HCEC 1CT (cell line): ENCODE data around the gene RGS19.
A peak's percentile ranks its signal among the peaks of the same experiment; 100 is the strongest.

Experiments used
- DNase-seq: peaks from one replicate; pipeline ENCODE4 v3.0.0-alpha.2; 2017

RGS19 gene

DNA sequence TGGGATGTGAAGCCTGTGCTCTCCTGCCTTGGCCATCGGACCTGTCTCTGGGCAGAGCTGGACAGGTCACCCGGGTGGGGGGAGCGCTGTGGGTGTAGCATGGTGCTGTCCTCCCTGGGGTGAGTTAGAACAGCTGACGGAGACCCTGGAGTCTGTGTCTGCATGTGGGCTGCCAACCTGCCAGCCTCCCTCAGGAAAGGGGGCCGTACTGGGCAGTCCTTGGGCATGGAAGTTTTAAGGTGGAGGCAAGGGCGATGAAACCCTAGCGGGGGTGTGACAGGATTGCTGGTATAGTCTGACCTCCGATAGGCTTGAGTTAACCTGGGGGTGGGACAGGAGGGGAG, 32.3 kb downstream of the RGS19 start:
- no peak for DNase-seq

DNA sequence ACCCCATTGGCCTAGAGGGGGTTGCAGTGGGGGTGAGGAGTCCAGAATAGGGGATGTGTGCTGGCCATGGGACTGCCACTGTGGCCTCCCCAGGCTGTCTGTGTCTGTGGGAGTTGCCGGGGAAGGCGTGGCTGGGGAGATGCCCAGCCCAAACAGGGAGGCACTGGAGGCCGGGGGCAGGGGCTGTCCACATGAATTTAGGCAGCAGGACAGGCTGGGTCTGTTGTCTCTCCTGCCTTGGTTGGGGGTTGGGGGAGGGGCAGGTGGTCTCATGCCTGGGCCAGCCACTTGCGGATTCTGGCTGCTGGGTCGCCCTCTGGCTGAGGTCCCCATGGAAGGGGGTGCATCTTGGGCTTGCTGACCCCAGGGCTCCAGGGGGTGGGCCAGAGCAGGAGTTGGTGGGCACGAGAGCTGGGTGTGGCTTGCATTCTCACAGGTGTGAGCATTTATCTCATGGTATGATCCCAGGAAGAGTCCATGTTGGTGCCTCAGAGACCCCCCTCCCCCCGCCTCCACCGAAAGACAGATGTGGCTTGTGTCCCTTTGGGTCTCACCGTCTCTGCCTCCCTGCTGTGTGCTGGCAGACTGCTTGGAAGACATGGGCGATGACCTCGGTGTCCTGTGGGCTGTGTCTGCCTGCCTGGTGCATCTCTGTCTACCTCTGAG, 33.8 kb downstream of the RGS19 start:
- no peak for DNase-seq

DNA sequence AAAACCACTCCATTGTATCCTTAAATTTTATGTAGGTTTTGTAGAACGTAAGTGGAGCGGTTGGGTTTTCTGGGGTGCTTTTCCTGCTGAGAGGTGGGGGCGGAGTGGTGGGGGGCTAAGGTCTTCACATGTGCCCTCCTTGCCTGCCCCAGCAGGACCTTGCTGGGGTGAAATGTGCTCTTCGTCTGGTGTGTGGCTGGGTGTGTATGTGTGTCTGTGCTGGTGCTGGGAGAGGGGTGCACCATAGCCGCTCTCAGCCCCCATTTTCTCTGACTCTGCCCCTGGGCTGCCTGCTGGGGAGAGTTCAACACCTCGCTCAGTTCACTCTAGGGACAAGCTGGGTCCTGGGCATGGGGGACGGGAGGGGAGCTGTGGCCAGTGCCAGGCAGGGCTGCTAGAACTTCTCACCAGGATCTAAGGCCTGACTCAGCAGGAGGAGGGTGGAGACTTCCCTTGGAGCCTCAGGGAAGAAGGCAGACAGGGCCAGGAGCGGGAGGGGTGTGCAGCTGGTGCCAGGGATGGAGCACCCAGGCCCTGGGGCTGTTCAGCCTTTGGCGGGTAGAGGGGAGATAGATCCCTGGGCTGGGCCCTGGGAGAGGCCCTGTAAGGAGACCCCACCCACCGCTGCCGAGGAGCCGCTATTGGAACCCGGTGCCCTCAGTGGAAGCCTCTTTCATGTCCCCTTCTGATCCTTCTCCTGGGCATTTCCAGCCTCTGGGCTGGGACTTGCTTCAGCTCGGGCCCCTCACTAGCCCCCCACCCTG, 34.7 kb downstream of the RGS19 start:
- DNase-seq, result peak; percentile 15

DNA sequence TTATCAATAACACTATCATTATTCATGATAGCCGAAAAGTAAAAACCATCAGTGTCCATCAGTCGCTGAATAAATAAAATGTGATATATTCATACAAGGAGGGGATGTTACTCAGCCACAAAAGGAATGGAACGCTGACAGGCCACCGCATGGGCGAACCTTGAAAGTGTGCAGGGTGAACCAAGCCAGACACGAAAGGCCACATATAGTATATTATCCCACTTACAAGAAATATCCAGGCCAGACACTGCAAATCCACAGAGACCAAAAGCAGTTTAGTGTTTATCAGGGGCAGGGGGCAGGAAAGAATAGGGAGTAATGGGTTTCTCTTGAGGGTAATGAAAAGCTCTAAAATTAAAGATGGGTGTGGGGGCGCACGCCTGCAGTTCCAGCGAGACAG, 35.5 kb downstream of the RGS19 start:
- no peak for DNase-seq

DNA sequence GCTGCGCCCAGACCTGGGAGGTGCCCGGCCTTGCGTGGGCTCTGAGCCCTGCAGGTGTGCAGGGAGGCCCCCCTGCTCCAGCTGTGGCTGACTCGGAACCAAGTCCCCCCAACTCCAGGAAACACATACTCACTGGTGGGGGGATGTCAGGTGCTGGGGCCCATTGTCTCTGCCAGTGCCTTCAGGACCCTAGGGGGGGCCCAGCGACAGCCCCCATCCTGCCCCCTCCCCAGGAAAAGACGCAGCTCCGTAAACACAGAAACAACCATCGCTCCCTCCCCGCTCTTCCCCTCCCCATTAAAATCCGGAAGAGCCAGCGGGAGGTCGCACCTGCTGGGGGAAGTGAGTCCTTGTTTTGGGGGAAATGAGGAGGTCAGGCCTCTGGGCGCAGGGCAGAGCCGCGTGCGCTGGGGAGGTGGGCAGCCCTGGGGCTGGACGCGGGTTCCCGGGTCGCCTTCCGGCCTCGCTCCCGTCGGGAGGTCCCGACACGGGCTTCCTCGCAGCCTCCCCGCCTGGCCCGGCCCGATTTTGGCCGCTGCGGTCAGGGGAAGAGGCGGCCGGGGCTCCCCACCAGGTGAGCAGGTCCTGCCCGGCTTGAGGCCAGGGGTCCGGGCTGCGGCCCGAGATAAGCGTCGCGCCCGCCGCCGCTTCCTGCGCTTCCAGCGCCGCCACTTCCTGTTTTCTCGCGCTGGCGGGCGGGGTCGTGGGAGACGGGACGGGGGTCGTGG, 37.1 kb downstream of the RGS19 start:
- DNase-seq, result no peak

DNA sequence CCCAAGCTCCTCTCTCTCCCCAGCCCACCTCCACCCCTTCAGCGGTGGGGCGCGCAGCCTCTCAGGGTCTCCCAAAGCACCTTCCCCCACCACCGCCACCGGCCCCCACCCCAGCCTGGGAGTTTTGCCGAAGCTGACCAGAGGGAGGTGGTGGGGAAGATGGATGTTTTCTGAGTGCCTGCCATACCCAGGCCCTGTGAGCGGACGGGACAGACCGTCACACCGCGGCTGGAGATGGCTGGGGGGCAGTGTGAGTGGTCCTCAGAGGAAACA, 37.6 kb downstream of the RGS19 start:
- no peak for DNase-seq

DNA sequence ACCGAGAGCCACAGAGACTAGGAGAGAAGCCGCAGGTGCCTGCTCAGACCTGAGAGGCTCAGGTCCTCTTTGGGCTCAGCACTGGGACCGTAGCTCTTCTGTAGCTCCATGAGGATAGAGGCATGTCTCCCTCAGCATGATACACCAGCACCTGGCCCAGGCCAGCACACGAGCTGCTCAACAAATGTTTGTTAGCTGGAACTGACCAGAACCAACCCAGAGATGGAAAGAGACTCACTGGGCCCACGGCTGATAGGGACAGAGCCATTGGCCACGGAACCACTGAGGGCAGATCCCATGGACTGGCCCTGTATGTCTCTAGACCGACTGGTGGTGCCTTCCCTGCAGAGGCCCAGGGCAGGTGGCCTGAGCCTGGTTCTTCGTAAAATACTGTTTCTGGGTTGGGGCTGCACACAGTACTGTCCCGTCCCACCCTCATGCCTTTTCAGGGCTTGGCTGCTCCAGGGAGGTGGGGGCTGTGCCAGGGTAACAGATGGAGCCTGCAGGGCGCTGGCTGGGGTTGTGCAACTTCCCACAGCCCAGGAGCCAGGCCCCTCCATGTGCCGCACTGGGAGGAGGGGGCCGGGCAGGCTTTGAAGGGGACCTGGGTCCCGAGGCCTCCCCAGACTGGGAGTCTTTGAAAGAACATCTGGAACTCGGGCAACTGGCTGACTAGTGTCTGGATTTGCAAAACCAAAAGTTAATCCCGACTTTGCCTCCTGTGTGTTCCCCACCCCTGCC, 38.1 kb downstream of the RGS19 start:
- no peak for DNase-seq

DNA sequence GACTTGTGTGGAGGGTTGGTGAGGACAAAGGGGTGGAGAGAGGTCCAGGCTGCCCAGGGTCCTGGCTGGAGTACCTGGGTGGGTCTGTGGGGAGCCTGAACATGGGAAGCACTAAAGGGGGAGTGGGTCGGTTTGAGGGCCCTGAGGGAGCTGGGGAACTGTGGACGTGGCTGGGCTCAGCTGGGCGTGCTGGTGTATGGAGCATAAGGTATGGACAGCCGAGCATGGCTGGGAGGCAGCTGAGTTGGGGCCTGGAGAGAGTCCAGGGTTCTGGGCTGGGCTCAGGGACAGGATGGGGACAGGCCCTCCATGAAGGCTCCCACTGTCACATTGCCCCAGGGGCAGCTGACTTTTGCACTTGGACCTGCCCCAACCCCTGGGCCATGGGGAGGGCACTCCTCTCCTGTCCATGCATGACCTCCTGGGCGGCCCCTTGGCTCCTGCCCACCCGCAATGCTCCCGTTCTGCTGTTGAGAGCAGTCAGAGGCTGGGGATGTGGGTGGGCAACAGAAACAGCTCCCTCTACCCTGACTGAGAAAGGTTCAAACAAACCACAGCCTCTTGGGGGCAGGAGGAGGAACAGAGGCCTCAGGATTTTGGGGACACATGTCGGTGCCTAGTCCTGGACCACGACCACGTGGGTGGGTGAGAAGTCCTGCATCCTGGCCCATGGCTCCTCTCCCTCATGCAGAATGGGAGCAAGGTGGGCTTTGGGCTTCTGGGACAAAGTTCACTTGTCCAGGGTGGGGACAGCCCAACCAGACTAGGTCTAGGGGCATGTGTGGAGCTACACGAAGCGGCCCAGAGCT, 38.9 kb downstream of the RGS19 start:
- no peak for DNase-seq

DNA sequence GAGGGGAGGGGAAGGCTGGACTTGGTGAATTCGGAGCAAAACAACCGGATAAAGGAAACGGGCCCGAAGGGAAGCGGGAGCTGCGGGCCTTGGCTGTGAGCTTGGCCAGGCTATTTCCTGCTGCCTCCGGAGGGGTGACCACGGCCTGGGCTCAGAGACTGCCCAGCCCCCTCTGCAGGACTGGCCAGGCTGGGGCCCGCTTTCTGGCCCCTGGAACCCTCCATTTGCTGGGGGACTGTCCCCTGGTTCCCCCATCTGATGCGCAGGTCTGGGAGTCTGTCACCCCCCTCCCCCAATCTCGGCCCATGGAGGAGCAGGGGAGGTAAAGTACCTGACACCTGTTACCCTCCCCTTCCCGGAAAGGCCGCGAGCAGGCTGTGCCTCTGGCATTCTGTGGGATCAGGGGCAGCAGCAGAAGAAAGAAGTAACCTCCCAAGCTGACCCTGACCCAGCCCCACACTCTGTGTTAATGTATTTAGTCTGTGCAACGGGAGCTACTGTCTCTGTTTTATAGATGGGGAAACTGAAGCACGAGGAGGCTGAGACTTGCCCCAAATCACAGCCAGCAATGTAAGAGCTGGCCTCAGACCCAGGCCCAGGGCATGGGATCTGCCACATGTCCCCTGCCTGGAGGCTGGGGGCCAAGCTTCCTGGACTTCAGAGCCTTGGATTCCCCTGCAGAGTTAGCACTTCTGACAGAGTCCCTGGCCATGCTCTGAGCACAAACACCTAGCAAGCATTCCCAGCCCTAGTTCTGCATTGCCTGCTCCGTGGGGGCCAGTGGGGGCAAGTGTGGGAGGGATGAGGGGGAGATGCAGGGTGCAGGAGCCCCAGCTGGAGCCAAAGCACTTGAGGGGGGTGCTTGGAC, 39.8 kb downstream of the RGS19 start:
- no peak for DNase-seq

DNA sequence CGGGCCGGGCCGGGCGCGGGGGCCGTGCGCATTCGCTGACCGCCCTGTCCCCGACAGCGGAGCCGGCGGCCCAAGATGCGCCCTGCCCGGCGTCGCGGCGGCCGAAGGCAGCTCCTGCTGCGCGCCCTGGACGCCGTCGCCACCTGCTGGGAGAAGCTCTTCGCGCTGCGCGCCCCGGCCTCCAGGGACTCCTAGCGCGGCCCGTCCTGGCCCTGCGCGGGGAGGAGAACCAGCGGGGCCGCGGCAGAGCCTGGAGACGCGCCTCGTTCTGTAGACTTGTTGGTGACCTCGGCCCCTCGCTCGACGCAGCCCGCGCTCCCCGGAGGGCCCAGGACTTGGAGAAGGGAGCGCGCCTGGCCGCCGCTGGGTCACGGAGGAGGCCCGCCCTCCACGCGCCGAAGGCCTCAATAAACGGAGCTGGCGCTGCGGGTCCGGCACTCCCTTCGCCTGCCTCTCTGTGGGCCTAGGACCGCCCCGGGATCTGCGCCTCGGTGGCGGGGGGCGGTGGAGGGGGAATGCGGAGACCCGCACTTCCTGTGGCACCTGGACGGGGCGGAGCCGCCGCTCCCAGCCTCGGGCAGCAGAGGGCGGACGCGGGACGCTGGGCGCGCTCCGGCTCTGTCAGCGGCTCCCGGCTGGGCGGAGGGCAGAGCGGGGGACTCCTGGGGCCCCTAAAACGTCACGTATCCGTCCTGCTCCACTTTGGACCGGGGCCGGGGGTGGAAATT, 40.6 kb downstream of the RGS19 start:
- peak; percentile 55 for DNase-seq

DNA sequence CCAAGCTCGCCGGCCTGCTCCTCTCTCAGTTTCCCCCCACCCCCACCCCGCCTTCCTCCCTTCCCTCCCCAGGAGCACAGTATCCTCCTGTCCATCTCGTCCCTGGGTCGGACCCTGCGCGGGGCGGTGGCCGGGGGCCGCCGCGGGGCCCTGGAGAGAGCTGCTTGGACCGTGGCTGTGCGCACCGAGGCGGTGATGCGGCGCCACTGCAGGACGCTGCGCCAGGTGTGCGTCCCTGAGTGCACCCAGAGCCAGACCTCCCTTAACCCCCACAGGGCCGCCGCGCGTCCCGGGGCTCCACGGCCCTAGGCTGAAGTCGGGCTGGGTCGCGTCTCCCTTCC, 41.1 kb downstream of the RGS19 start:
- no peak for DNase-seq

DNA sequence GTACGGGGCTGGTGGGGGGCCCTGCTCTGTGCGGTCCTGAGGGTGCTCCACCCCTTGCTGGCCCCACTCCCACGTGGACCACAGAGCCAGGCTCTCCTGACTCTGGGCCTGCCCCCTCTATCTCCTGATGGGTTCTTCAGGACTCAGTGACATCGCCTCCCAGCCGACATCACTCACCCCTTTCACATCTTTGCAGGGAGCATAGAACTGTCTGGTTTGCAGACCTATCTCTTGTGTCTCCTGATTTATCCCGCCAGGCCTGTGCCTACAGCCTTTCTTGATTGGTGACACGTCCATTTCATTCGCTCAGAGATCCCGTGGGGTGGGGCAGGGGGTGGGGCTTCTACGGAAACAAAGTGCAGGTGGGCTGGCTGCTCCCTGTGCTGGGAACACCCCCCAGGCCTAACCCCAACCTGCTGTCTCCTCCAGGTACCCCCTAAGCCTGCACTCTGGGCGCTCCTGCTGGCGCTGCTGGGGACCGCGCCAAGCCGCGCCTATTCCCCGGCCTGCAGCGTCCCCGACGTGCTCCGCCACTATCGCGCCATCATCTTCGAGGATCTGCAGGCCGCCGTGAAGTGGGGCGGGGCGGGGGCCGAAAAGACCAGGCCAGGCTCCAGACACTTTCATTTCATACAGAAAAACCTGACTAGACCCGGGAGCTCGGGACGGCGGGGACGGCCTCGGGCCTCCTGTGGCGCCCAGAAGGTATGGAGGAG, 41.7 kb downstream of the RGS19 start:
- DNase-seq, result no peak

DNA sequence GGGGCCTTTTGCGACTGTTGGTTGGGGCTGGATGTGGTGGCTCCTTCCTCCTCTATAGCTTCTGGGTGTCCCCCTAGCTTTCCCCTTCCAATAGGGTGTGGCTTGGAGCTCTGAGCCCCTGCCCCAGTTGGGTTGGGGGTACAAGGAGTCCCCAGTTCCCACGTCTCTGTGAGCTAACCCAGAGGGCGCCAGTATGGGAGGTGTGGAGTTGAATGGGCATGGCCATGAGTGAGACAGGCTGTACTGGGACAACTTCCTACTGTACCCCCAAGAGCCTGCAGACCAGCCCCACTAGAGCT, 42.2 kb downstream of the RGS19 start:
- DNase-seq, result no peak

DNA sequence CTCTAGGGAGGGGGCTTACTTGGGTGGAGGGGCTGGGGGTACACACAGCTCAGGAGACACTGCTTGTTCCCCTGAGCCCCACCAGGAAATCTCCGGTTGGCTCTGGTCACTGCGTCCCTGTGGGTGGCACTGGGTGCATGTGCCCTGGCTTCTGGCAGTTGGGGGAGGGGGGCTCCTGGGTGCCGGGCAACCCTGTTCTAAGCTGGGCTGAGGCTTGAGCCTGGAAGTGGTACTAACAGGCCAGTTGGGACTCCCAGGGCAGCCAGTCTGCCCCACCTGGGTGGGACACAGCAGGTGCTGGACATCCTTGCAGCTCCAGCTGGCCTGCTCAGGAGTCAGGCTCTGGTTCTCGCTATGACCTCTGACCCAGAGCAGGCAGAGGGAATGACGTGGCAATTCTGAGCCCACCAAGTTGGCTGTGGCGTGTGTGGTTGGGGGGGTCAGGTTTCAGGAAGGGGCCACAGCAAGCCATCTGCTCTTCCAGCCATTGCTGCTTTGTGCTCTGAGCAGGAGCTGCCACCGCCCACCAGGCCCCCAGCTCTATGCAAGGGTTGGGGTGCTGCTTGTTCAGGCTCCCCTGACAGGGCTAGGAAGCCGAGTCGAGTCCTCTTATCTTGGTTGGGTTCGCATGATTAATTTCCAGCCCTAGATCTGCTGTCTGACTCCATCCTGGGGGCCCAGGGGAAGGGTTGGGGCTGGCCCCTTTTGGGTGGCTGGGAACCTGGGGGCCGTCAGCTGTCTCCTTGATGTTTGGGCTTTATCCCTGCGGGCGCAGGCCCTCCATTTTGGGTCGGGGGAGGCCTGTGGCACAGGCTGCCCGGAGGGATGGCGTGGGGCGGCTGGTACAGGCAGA, 42.7 kb downstream of the RGS19 start:
- no peak for DNase-seq

DNA sequence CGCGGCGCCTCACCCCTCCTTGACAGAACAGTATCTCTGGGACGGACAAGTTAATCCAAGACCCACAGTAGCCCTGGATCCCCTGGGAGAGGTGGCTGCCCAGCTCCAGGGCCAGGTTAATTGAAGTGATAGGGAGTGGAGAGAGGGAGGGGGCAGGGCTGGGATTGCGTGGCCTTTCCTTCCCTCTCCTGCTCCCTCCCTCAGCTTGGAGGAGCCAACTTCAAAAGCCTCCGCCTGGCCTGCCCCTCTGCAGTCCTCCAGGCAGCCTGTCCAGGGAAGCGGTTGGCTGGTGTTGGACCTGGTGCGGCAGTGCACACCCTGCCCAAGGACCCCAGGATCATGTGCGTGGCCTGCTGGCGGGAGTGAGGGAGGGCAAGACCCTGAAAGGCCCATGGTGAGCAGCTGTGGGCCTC, 43.4 kb downstream of the RGS19 start, which contains the start of gene C20orf204:
C20orf204 (plus strand) TSS at position 250 of the 413 bp plus-strand sequence; CDS start at position 392, 142 bp downstream.
- DNase-seq, result no peak

DNA sequence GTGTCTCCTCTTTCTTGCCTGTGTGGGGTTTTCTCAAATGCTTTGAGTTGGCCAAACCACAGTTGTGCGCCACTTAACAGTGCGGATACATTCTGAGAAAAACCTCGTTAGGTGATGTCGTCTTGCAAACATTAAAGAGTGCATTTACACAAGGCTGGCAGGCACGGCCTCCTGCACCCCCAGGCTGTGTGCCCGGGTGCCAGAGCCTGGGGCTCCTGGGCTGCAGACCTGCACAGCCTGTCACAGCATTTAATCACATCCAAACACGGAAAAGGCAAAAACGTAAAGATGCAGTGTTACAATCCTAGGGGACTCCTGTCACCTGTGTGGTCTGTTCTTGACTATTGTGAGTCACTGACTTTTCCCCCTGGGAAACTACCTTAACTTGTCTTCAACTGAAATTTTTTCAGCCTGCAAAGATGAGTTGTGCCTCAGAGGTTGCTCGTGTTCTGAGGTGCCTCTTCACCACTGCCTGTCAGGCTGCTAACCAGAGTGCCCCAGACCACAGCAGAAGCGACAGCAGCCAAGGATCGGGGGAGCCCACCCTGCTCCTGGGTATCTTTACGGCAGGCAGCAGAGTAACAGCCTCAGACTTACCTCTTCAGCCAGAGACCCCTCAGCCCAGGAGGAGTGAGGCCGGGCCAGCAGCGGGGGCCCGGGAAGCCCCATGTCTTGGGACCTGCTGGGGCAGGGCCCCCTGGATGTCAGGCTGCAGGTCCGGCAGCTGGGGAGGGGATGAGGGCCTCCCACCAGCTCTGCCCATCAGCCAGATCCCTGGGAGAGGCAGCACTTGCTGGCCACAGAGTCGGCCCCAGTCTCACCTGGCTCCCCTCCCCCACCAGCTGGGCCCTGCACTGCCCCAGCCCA, 44.0 kb downstream of the RGS19 start:
- DNase-seq, result no peak

DNA sequence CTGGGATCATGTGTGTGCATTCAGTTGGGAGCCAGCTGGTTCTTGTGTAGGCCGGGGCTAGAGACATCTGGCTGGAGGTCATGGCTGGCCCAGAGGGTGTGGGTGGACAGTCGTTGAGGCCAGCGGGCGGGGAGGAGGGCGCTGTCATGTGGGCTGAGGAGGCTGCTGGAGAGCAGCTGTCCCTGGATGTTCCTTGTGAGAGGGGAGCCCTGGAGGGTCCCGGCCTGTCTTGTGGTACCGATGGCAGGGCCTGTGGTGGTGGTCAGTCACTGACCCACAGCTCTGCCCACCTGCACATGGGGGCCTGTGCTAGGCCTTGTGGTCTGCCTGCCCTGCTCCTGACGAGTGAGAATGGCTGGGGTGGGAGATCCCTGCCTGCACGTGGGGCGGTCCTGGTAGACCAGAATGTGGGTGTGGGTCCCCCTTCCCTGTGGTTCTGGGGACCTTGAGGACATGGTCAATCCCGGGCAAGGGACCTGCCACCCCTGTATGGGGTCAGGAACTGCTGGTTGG, 45.3 kb downstream of the RGS19 start:
- no peak for DNase-seq
